OCI-M1 (cell line): Measurements from ENCODE around the gene GABPB1.

ENCODE experiments used
- DNase-seq: peaks from one replicate; lab custom pipeline; 2025; lab: John Stamatoyannopoulos, UW

GABPB1 gene

DNA sequence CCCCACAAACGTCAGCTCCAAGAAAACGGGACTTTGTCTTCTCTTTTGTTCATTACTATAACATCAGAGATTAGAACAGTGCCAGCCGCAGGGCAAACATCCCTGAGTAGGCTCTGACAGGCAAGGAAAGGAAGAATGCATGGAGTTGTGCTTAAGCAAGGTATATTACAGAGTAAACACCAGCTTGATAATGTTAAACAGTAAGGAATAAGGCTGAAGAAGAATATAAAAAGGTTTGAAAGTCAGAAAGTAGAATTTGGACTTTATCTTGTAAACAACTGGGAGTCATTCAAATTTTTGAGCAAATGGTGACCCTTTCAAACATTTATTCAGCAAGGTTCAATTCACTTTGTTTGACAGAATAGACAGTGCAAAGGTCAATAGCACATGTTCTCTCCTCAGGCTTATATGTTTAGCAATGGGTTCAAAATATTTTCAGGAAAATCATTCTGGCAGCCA is 11.0 kb downstream of the GABPB1 start:
- DNase-seq: no peak

DNA sequence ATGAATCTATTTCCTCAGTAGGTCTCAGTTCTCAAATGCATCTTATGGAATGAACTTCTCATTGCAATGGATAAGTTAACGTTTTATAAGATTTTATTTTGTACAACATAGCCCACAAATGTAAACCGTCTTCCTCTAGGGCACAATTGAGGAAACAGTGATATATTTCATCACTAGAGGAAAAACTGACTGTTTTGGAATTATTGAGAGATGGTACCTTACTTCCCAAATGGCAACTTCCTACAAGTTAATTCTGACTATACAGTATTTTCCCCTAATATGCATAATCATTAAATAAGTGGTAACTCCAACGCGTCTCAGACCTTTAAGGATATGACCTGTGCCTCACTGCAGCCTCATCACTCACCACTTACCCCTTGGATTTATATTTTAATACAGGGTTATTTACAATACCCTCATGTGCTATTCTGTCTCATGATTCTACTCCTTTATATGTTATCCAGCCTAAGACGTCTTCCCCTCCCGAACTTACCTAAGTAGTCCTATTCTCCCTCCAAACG is 13.3 kb downstream of the GABPB1 start:
- DNase-seq: no peak

DNA sequence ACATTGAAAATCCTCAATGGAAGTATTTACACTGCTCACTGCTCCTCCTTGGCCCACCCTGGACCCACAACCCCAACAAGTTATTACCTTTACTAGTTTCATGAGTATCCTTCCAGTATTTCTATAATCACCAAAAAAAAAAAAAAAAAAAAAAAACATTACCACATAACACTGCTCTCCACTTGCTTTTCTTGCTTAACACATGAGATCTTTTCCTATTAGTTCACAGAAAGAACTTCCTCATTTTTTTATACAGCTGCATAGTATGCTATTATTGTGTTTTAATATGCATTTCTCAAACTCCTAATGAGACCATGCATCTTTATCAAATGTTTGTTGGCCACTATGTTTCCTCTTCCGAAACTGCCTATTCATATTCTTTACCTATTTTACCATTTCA is 14.6 kb downstream of the GABPB1 start:
- DNase-seq: peak; percentile 64

DNA sequence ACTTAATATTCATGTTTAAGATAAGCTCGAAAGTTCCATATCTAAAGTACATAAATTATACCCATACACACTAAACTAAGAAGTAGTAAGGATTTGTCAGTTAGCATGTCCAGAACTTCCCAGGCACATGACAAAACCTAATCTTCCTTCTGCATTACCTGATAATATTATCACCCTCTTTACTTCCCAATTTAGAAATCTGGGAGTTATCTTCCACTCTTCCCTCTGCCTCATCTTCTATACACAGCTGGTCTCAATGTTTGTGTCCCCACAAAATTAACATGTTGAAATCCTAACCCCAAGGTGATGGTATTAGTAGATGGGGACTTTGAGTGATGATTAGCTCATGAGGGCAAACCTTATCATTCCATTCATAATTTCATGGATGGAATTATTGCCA is 15.3 kb downstream of the GABPB1 start:
- peak; percentile 25 for DNase-seq

DNA sequence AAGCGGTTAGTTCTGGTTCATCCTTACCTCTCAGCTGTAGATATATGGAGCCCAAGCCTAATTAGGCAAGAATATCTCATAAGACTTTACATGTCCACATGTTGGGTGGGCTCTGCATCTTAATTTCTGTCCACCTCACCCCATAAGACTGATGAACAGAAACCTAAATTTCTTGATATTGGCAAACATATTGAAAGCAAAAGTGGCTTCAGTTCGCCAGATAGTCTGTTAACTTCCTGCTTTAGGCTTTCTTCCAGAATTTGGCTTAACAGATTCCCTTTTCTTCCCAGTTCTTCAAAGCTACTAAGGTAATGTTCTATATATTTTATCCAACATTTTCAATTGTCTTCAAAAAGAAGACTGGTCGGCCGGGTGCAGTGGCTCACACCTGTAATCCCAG is 19.7 kb downstream of the GABPB1 start:
- DNase-seq: no peak

DNA sequence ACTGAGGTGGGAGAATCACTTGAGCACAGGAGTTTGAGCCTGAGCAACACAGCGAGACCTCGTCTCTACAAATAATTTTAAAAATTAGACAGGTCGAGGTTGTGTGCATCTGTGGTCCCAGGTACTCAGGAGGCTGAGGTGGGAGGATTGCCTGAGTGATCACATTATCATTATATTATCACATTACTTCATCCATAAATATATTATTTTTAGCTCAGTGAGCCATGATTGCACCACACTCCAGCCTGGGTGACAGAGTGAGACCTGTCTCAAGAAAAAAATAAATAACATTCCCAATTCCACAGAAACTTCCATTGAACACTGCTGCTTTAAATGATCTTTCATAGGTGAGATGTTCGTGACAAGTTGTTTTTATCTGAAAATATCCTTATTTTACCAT is 21.8 kb downstream of the GABPB1 start:
- no peak for DNase-seq

DNA sequence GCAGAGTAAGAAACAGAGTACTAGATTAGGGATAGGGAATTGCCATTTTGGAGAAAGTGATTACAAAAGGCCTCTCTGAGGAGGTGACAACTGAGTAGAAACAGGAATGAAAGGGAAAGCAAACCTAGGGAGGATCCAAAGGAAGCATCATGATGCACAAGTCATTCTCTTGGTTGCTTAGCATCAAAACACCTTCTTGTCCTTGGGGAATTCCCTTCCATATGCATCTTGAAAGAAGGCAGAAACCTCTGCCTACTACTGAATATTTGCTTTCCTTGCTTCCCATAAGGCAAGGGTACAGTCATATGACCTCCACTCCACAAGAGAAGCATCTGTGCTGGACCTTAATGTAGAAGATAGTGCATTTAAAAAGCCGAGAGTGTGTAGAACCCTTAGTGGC is 24.1 kb downstream of the GABPB1 start:
- no peak for DNase-seq

DNA sequence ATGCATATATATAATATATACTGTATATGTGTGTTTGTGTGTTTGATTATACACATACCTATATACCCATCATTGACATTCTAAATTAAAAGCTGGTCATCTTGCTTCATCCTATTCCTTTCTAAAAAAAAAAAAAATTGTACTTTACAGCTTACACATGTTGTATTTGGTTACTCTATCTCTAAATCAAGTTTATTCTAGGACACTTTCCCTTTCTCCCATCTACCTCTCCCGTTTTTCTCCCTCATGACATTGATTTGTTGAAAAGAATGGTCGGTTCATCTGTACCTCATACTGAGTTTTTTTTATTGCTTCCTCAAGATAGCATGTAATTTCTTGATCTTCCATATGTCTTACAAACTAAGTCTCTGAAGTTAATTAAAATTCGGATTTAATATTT is 26.9 kb downstream of the GABPB1 start:
- no peak for DNase-seq

DNA sequence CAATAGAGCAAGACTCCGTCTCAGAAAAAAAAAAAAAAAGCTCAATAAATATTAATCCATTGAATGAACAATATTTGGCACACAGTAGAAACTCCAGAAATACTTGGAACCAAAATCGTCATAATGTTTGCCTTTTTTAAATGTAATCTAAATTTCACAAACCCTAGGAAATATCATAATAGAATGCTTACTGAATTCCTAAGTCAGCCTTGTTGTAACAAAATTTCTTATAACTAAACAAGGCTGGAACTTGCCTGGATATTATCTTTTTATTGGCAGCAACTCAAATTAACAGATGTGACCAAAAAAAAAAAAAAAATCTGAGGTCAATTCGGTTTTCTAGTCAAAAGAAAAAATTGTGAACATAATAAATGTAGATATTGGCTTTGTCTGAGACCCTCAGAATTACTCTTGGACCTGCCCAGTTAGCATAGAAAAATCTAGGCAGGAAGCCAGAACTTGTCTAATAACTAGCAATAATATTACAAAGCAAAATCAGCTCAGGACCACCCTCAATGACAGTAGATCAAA is 33.3 kb downstream of the GABPB1 start:
- no peak for DNase-seq

DNA sequence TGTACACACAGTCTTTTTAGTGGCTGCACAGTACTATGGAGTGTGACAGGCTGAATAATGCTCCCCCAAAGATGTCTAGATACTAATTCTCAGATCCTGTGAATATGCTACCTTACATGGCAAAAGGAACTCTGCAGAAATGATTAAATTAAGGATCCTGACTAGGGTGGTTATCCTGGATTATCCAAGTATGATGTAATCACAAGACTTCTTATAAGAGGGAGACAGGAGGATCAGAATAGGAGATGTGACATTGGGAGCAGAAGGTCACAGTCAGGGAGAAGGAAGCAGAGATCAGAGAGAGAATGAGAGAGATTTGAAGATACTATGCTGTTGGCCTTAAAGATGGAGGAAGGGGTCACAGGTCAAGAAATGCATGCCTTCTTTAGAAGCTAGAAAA is 34.5 kb downstream of the GABPB1 start:
- DNase-seq: no peak

DNA sequence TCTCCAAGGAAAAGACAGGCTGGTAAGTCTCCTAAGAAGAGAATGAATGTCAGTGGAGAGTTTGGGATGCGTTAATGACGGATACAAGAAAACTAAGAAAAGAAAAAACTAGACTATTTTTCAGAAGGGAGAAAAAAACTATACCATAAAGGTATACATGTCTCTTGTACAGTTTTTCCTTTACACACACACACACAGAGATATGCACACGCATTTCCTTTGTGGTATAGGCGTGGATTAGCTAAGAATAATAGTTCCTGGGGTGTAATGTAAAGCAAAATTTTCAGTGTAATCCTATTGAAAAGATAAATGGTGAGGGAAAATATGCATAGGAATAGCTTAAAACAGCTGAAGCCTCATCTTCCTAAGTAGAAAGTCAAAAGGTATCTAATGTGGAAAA is 36.3 kb downstream of the GABPB1 start:
- DNase-seq: no peak

DNA sequence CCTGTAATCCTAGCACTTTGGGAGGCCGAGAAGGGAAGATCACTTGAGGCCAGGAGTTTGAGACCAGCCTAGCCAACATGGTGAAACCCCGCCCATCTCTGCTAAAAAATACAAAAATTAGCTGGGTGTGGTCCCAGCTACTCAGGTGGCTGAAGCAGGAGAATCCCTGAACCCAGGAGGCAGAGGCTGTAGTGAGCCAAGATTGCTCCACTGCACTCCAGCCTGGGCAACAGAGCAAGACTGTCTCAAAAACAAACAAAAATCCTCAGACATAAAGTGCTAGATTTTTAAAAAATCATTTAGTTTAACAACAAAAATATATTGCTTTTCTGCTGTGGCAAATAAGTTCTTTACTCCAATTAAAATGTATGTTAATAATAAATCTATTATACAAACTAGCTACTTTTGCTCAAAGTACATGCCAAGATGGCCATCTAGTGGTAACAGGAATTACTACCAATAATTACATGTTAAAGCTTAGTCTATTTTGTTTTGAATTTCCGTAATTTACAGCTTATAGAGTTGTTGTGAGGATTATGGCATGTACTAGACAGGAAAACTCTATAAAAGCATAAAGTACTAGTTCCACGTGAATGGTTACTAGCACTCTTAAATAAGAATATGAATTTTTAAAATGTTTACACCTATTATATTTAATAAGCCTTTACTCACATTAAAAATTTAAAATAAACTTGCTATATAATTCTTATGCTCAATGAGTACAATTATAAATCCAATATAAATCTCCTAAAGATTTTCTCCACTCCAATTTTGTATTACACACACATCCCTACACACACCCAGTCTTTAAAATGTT is 39.0 kb downstream of the GABPB1 start:
- DNase-seq: peak; percentile 81

DNA sequence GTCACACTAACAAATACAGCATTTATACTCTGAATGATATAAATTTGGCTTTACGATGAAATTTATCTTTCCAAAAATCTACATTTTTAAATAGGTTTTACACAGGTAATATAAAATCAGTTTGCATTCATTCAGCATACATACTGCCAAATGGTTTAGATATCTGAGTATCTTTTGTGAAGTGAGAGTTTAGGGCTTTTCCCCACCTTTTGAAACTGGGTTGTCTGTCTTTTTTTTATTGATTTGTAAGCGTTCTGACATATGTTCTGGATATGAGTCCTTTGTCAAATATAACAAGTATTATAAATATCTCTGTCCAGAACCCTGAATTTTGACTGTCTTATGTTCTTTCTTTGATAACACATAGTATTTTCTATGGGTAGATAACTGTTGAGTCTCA is 42.4 kb downstream of the GABPB1 start:
- no peak for DNase-seq

DNA sequence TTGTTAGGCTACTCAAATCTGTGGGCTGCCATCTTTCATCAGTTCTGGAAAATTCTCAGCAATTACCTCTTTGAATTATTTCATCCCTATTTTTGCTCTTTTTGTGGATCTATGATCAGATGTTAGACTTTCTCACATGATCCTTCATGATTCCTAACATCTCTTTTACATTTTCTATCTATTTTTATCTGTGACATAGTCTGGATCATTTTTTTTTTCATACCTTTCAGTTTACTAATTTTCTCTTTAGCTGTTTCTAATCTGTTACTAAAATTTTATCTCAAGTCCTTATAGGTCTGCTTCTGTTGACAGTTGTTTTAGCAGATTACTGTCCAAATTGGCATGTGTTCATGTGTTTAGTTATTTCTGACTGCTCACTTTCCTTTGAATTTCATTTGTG is 47.2 kb downstream of the GABPB1 start:
- DNase-seq: no peak

DNA sequence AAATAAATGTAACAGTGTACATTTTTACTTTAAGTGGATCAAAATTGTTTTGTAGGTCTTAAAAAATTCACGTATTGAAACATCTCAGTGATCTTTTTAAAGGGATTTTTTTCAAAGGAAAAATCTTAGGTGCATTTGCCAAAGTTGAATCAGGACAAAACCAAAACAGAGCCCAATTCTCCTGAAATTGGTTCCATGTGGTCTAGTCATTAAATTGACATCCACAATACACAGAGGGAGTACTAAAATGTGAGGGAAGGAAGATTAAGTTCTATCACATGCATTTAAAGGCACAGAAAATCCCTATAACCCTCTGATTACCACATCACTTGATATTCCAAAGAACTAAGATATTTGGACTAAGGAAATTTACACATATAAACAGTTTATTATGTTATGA is 50.2 kb downstream of the GABPB1 start:
- no peak for DNase-seq

DNA sequence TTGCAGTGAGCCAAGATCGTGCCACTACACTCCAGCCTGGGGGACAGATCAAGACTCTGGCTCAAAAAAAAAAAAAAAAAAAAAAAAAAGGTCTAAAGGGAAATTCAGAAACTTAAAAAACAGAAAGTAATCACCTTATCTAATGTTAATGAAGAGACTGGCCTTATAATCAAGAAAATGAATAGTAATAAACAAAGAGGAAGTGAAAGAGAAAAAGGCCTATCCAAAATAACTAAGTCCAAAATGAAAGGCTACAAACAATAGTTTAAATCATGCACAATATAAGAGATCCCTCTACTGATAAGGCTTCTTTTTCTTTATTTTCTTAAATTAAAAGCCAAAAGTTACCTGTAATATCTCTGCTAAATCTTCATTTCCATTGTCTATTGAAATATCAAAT is 52.4 kb downstream of the GABPB1 start:
- no peak for DNase-seq

DNA sequence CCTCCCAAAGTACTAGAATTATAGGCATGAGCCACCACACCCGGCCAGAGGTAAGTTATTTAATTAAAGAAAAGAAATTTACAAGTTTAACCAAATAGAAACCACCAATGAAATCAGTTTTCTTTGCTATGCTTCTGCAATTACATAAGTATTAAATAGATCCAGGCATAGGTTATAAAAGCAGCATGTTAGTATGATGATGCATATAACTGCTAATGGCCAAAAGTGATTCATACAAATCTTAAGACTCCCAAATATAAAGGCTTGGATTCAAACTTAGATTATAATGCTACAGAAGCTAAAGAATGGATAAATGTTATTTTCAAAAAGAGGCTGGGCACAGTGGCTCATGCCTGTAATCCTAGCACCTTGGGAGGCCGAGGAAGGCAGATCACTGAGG is 56.7 kb downstream of the GABPB1 start:
- no peak for DNase-seq

DNA sequence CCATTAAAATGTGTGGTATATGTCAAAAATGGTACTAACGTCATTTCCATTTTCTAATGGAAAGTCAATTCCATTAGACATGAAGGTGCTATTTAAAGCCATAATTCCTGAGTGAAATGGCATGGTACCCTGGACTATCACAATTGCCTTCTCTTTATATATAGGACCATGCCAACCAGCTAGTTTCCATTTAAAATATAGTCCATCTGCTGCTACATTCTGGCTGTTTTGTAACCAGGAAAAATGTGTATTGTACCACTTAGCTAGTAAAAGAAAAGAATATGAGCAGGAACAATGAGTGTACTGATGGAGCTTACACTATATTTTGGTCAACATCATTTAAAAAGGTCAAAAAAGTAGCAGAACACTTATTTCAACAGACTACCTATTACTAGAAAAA is 59.0 kb downstream of the GABPB1 start:
- DNase-seq: no peak

DNA sequence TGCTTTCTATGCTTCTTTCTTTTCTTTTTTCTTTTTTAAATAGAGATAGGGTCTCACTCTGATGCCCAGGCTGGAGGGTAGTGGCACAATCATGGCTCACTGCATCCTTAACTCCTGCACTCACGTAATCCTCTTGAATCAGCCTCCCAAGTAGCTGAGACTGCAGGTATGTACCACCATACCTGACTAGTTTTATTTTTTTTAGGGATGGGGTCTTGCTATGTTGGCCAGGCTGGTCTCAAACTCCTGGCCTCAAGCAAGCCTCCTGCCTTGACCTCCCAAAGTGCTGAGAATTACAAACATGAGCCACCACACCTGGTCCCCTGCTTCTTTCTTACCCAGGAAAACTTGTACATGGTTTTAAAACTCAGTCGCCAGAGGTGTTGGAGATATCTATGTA is 65.2 kb downstream of the GABPB1 start:
- no peak for DNase-seq

DNA sequence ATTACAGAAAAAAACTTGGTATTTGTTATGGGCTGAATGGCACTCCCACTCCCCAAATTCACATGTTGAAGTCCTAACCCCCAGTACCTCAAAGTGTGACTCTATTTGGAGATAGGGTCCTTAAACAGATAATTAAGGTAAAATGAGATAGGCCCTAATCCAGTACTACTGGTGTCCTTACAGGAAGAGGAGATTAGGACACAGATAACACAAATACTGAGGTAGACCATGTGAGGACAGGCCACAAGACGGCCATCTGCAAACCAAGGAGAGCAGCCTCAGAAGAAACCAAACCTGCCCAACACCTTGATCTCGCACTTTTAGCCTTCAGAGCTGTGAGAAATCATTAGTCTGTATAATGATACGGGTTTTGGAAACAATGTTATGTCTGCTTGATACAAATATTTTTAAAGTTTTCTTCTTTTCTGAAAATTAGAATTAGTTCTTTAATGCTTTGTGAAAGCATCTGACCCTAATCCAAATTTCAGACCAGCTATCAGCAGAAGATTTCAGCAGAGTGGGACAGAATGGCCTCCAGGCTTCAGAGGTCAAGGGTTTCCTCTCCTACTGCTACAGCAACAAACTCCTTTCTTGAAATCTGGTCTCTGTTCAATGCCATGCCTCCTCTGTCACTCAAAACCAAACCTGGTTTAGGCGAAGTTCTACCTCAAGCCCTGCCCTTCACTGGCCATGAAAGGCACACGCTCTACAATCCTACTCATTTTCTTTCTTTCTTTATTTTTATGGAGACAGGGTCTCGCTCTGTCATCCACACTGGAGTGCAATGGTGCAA is 67.5 kb downstream of the GABPB1 start:
- DNase-seq: no peak

DNA sequence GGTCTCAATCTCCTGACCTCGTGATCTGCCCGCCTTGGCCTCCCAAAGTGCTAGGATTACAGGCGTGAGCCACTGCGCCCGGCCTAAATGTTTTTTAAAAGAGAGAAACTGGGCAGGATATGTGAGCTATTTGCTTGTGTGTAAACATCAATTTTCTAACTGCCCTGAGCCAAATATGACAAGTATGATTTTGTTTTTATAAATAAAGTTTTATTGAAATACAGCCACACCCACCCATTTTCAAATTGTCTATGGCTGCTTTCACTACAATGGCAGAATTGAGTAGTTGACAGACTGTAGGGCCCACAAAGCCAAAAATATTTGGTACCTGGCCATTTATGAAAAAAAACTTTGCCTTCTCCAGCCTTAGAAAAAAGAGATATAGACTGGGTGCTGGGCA is 73.6 kb downstream of the GABPB1 start:
- no peak for DNase-seq

DNA sequence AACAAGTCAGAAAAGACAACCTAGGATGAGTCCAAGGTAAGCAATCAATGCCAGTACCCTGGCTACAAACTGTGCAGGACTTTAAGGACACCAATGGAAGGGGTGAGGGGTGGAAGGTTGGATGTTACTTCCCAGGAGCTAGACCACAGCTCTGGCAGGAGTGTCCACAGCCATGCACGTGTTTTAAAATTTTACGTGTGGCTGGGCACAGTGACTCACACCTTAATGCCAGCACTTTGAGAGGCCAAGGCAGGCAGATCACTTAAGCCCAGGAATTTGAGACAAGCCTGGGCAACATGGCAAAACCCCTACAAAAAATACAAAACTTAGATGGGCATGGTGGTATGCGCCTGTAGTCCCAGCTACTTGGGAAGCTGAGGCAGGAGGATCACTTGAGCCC is 74.7 kb downstream of the GABPB1 start:
- DNase-seq: no peak

DNA sequence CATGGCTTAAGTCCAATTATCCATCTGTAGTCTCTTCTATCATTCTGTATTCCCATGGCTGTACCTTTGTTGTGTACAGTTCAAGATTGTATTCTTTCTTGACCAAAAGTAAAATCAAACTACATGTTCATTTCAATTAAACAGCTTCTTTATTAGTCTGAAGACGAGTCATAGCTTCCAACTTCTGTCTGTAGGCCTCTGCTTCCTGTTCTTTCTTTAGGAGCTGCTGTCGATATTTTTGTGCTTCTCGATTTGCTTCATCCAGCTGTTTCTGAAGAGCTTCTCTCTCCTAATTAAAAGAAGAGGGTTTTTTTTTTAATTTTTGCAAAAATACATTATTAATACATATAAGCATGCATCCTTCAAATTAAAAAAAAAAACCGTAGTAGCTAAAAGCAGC is 76.5 kb downstream of the GABPB1 start:
- DNase-seq: no peak
